ENCODE results near the gene PTN. TPM values are rescaled to one million over a fixed set of nuclear protein-coding genes. Genes with fewer than 3 reads are reported as not detected.
"Not testable (repeated sequence)": the region's sequence is repeated elsewhere in the genome, so short reads cannot be mapped to it uniquely, and the experiment has no call there.

PTN gene
- total RNA-seq, 1 donor from 2014 or later: 228 TPM

DNA sequence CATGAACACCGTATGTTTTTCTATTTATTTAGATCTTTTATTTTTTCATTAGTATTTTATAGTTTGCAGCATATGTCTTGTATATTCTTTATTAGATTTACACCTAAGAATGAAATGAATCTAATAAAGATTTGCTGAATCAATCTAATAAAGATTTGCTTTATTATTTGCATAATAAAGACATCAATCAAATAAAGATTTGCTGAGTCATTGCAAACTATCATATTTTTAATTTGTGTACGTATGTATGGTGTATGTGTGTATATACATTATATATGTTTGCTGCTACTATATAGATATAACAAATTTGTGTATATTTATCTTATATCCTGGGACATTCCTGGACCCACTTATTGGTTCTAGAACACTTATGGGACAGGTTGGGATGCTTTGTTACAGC, 147.5 kb downstream of the PTN start:
- peaks cover 4% of the 10 kb centered on the region for H3K9me3 Mint-ChIP-seq
- no peak overlapping the region for H3K4me3 Mint-ChIP-seq
- no peak overlapping the region for H3K27ac Mint-ChIP-seq (ENCODE audit: unreplicated experiment)
- DNase-seq (ENCODE audit: low read depth, low spot score): no peak
- H3K4me1 Mint-ChIP-seq: peaks cover under 1% of the 10 kb centered on the region
- TF ChIP-seq, protein P1, sequence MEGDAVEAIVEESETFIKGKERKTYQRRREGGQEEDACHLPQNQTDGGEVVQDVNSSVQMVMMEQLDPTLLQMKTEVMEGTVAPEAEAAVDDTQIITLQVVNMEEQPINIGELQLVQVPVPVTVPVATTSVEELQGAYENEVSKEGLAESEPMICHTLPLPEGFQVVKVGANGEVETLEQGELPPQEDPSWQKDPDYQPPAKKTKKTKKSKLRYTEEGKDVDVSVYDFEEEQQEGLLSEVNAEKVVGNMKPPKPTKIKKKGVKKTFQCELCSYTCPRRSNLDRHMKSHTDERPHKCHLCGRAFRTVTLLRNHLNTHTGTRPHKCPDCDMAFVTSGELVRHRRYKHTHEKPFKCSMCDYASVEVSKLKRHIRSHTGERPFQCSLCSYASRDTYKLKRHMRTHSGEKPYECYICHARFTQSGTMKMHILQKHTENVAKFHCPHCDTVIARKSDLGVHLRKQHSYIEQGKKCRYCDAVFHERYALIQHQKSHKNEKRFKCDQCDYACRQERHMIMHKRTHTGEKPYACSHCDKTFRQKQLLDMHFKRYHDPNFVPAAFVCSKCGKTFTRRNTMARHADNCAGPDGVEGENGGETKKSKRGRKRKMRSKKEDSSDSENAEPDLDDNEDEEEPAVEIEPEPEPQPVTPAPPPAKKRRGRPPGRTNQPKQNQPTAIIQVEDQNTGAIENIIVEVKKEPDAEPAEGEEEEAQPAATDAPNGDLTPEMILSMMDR (conservative IDR thresholded peaks at IDR 0.05): no peak
- no peaks in the 10 kb centered on the region for H3K27me3 Mint-ChIP-seq (ENCODE audit: low read depth)
- H3K36me3 Mint-ChIP-seq (ENCODE audit: low read depth): no peaks in the 10 kb centered on the region

DNA sequence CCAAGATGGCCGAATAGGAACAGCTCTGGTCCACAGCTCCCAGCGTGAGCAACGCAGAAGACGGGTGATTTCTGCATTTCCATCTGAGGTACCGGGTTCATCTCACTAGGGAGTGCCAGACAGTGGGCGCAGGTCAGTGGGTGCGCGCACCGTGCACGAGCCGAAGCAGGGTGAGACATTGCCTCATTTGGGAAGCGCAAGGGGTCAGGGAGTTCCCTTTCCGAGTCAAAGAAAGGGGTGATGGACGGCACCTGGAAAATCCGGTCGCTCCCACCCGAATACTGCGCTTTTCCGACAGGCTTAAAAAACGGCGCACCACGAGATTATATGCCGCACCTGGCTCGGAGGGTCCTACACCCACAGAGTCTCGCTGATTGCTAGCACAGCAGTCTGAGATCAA, 161.9 kb downstream of the PTN start:
- H3K27me3 Mint-ChIP-seq (ENCODE audit: low read depth); H3K9me3 Mint-ChIP-seq; DNase-seq (ENCODE audit: low read depth, low spot score); H3K4me1 Mint-ChIP-seq: not testable (repeated sequence)
- Mint-ChIP-seq H3K36me3 (ENCODE audit: low read depth) (peaks cover 11% of the 10 kb centered on the region), H3K4me3 (peak overlapping the region; percentile 74), H3K27ac (ENCODE audit: unreplicated experiment) (peak overlapping the region; percentile 83)

Measured in neural crest cell (in vitro differentiated cells).